Endothelial cell (in vitro differentiated cells): Measurements from ENCODE around the gene SORT1. TPM values are rescaled to one million over a fixed set of nuclear protein-coding genes. Genes with fewer than 3 reads are reported as not detected.

Experiments
- DNase-seq: peaks from one replicate; pipeline ENCODE4 v3.0.0; 2021; ENCODE audit warnings: low spot score
- H3K27ac Mint-ChIP-seq: one replicate; pipeline ENCODE4 v1.8.0; 2021; ENCODE audit warnings: mixed read lengths, inconsistent platforms; ENCODE audit not compliant: unreplicated experiment
- H3K27me3 Mint-ChIP-seq: one replicate; pipeline ENCODE4 v1.8.0; 2021; ENCODE audit warnings: mild to moderate bottlenecking, moderate library complexity, mixed read lengths, inconsistent platforms; ENCODE audit not compliant: unreplicated experiment
- H3K36me3 Mint-ChIP-seq: one replicate; pipeline ENCODE4 v1.8.0; 2021; ENCODE audit warnings: mild to moderate bottlenecking, low read depth, mixed read lengths, inconsistent platforms; ENCODE audit not compliant: unreplicated experiment
- H3K4me1 Mint-ChIP-seq: one replicate; pipeline ENCODE4 v1.8.0; 2021; ENCODE audit warnings: mild to moderate bottlenecking, mixed read lengths, inconsistent platforms; ENCODE audit not compliant: unreplicated experiment
- H3K4me3 Mint-ChIP-seq: one replicate; pipeline ENCODE4 v1.8.0; 2021; ENCODE audit warnings: mild to moderate bottlenecking, mixed read lengths, inconsistent platforms; ENCODE audit not compliant: unreplicated experiment
- H3K9me3 Mint-ChIP-seq: one replicate; pipeline ENCODE4 v1.8.0; 2021; ENCODE audit warnings: mixed read lengths, inconsistent platforms; ENCODE audit not compliant: unreplicated experiment
- CTCF ChIP-seq: fragments of 200-600 bp; sonication (generic); IDR thresholded peaks from one replicate; pipeline ENCODE4 v1.5.0; 2021; ENCODE audit warnings: antibody characterized with exemption; ENCODE audit not compliant: unreplicated experiment
- total RNA-seq: library from RNA; stranded (reverse); fragmentation: NEBNext Ultra II Directional; extraction: Animal tissue kit (Norgen Biotek cat#: 25700); gene quantifications from one replicate; pipeline ENCODE4 v1.2.1, GENCODE V29; 2021; ENCODE audit not compliant: unreplicated experiment

Gene SORT1
- total RNA-seq, 1 donor from 2014 or later = 49.0 TPM

GRCh38 chr1:109361649-109362048 lies 36.1 kb downstream of the SORT1 start:
- no peak for TF ChIP-seq CTCF
- no peak overlapping the region for H3K27ac Mint-ChIP-seq
- H3K9me3 Mint-ChIP-seq = no peaks in the 10 kb centered on the region
- DNase-seq = no peak
- H3K4me1 Mint-ChIP-seq = peaks cover 8% of the 10 kb centered on the region
- peaks cover 6% of the 10 kb centered on the region for H3K36me3 Mint-ChIP-seq
- H3K27me3 Mint-ChIP-seq = no peaks in the 10 kb centered on the region
- no peak overlapping the region for H3K4me3 Mint-ChIP-seq

DNA sequence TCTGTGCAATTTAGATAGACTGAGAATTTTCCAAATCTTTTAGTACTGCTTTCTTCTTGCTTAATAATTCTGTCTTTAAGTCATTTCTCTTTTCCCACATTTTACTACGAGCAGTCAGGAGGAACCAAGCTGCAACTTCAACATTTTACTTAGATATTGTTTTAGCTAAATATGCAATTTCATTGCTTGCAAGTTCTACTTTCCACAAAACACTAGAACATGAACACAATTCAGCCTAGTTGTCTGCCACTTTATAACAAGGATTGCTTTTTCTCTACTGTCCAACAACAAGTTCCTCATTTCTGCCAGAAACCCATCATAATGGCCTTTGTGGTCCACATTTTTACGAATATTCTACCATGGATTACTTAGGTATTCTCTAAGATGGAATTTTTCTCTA lies 36.6 kb downstream of the SORT1 start:
- Mint-ChIP-seq H3K36me3 (peaks cover 6% of the 10 kb centered on the region), H3K4me3 (no peak overlapping the region), H3K27ac (no peak overlapping the region), H3K27me3 (no peaks in the 10 kb centered on the region), H3K4me1 (peaks cover 8% of the 10 kb centered on the region), H3K9me3 (no peaks in the 10 kb centered on the region)
- DNase-seq = no peak
- no peak for TF ChIP-seq CTCF

DNA sequence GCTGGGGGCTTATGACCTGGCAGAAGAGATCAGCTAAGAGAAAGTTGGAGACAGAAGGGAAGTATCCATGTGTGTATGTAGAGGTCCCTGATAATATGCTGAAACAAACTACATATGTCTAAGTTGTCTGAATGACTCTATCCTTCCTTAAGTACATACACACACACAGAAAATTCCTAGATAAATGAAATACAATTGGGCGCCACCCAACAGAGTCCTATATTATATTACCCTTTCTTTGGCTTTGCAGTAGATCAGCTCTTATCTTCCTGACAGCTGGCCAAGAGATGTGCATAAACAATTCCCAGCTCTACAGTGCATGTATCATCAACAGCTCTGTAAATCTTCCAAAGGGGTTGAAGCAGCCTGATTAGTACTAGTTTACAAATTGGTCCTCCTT lies 40.1 kb downstream of the SORT1 start:
- peaks cover 9% of the 10 kb centered on the region for H3K36me3 Mint-ChIP-seq
- no peak for DNase-seq
- H3K4me3 Mint-ChIP-seq = no peak overlapping the region
- no peak overlapping the region for H3K27ac Mint-ChIP-seq
- no peaks in the 10 kb centered on the region for H3K9me3 Mint-ChIP-seq
- no peak for TF ChIP-seq CTCF
- H3K4me1 Mint-ChIP-seq = peaks cover 28% of the 10 kb centered on the region
- no peaks in the 10 kb centered on the region for H3K27me3 Mint-ChIP-seq

GRCh38 chr1:109356915-109357314 lies 40.8 kb downstream of the SORT1 start:
- H3K27ac Mint-ChIP-seq = no peak overlapping the region
- H3K27me3 Mint-ChIP-seq = peaks cover 3% of the 10 kb centered on the region
- no peak for DNase-seq
- TF ChIP-seq CTCF = no peak
- no peak overlapping the region for H3K4me3 Mint-ChIP-seq
- peaks cover 35% of the 10 kb centered on the region for H3K4me1 Mint-ChIP-seq
- H3K36me3 Mint-ChIP-seq = peaks cover 9% of the 10 kb centered on the region
- no peaks in the 10 kb centered on the region for H3K9me3 Mint-ChIP-seq

- no peak for TF ChIP-seq CTCF
- no peak for DNase-seq
- Mint-ChIP-seq H3K9me3 (no peaks in the 10 kb centered on the region), H3K27ac (no peak overlapping the region), H3K4me3 (no peak overlapping the region), H3K27me3 (peaks cover 5% of the 10 kb centered on the region), H3K4me1 (peaks cover 39% of the 10 kb centered on the region), H3K36me3 (peaks cover 9% of the 10 kb centered on the region)
These were observed 41.2 kb downstream of the SORT1 start for GRCh38 chr1:109356505-109356904.
